ENCODE results near the gene B4GALT3. TPM values are rescaled to one million over a fixed set of nuclear protein-coding genes. Genes with fewer than 3 reads are reported as not detected.
A peak's percentile ranks its signal among the peaks of the same experiment; 100 is the strongest.

Gene B4GALT3
- total RNA-seq, 3 donors from 2014 or later (not counting 1 experiment from before 2014, with no cell fraction given) = 58.4 to 62.2 (median 59.4) TPM

GRCh38 chr1:161187311-161187710 lies 10.0 kb upstream of the B4GALT3 start:
- intact Hi-C loops (cut with micrococcal nuclease) = no loop called here
- ATAC-seq = no peak

GRCh38 chr1:161185732-161186311 lies 8.5 kb upstream of the B4GALT3 start:
- Histone ChIP-seq H3K36me3 (ENCODE audit: control insufficient read depth, insufficient read depth, low read length) (no peaks in the 10 kb centered on the region), H3K4me3 (ENCODE audit: low read length) (no peak overlapping the region), H3K27me3 (ENCODE audit: control insufficient read depth, insufficient read depth, low read length) (no peaks in the 10 kb centered on the region), H3K9me3 (ENCODE audit: control insufficient read depth, insufficient read depth, low read length) (no peaks in the 10 kb centered on the region), H3K27ac (ENCODE audit: low read length) (peak overlapping the region; percentile 83), H3K4me1 (ENCODE audit: control insufficient read depth, insufficient read depth, low read length) (peaks cover 72% of the 10 kb centered on the region)
- DNase-seq (peak in 1 of 2 donors; percentile 43), ATAC-seq (peak; percentile 2 to 31 (median 10))
- peak overlapping the region; percentile 95 to 97 for H3K27ac Mint-ChIP-seq
- no peaks in the 10 kb centered on the region for H3K9me3 Mint-ChIP-seq
- no peak for TF ChIP-seq CTCF (IDR thresholded peaks at IDR 0.05)
- no peaks in the 10 kb centered on the region for H3K27me3 Mint-ChIP-seq (ENCODE audit: low read depth in 2 of 2)
- 0% methylated on average over 1 of the region's 2 CpGs for WGBS (ENCODE audit: insufficient coverage)
- H3K36me3 Mint-ChIP-seq = no peaks in the 10 kb centered on the region
- peak overlapping the region; percentile 75 for H3K4me3 Mint-ChIP-seq
- intact Hi-C loops (cut with micrococcal nuclease) = loop anchor here (1.0 to 2.0 kb wide), 3 partner anchors 19 to 39 kb away; partner anchors contain the start of gene PPOX
- H3K4me1 Mint-ChIP-seq = peaks cover 74 to 75% of the 10 kb centered on the region in 2 donors

More at GRCh38 chr1:161187311-161187710, 10.0 kb upstream of the B4GALT3 start:
- H3K27ac ChIP-seq (ENCODE audit: low read length) = peak overlapping the region; percentile 83
- H3K4me3 ChIP-seq (ENCODE audit: low read length) = no peak overlapping the region
- Mint-ChIP-seq H3K27ac (peak overlapping the region; percentile 95 to 97), H3K4me1 (peaks cover 66 to 70% of the 10 kb centered on the region in 2 donors), H3K9me3 (no peaks in the 10 kb centered on the region), H3K4me3 (peak overlapping the region; percentile 37), H3K27me3 (ENCODE audit: low read depth in 2 of 2) (no peaks in the 10 kb centered on the region), H3K36me3 (no peaks in the 10 kb centered on the region)
- peaks cover 64% of the 10 kb centered on the region for H3K4me1 ChIP-seq (ENCODE audit: control insufficient read depth, insufficient read depth, low read length)
- no peak for TF ChIP-seq CTCF (IDR thresholded peaks at IDR 0.05)
- H3K9me3 ChIP-seq (ENCODE audit: control insufficient read depth, insufficient read depth, low read length) = no peaks in the 10 kb centered on the region
- 61% methylated on average over 3 of the region's 3 CpGs for WGBS (ENCODE audit: insufficient coverage)
- no peaks in the 10 kb centered on the region for H3K36me3 ChIP-seq (ENCODE audit: control insufficient read depth, insufficient read depth, low read length)
- no peak for DNase-seq
- no peaks in the 10 kb centered on the region for H3K27me3 ChIP-seq (ENCODE audit: control insufficient read depth, insufficient read depth, low read length)

GRCh38 chr1:161185282-161185682 lies 8.0 kb upstream of the B4GALT3 start:
- Histone ChIP-seq H3K27ac (ENCODE audit: low read length) (peak overlapping the region; percentile 83), H3K36me3 (ENCODE audit: control insufficient read depth, insufficient read depth, low read length) (no peaks in the 10 kb centered on the region), H3K4me1 (ENCODE audit: control insufficient read depth, insufficient read depth, low read length) (peaks cover 72% of the 10 kb centered on the region), H3K4me3 (ENCODE audit: low read length) (no peak overlapping the region), H3K27me3 (ENCODE audit: control insufficient read depth, insufficient read depth, low read length) (no peaks in the 10 kb centered on the region), H3K9me3 (ENCODE audit: control insufficient read depth, insufficient read depth, low read length) (no peaks in the 10 kb centered on the region)
- H3K4me3 Mint-ChIP-seq = peak overlapping the region; percentile 75
- 0% methylated on average over 3 of the region's 3 CpGs for WGBS (ENCODE audit: insufficient coverage)
- no peaks in the 10 kb centered on the region for H3K9me3 Mint-ChIP-seq
- H3K27ac Mint-ChIP-seq = peak overlapping the region; percentile 95 to 97
- peak; percentile 69 to 86 (median 86) for ATAC-seq
- DNase-seq = peak; percentile 60 to 93
- H3K4me1 Mint-ChIP-seq = peaks cover 79 to 80% of the 10 kb centered on the region in 2 donors
- no peaks in the 10 kb centered on the region for H3K27me3 Mint-ChIP-seq (ENCODE audit: low read depth in 2 of 2)
- TF ChIP-seq CTCF (IDR thresholded peaks at IDR 0.05) = no peak
- intact Hi-C loops (cut with micrococcal nuclease) = loop anchor here (1.0 to 2.0 kb wide), 3 partner anchors 18 to 40 kb away; partner anchors contain the start of gene PPOX
- no peaks in the 10 kb centered on the region for H3K36me3 Mint-ChIP-seq
